Peyer's patch (tissue), 4 donors: ENCODE measurements around the gene ZDHHC19. TPM values are rescaled to one million over a fixed set of nuclear protein-coding genes. Genes with fewer than 3 reads are reported as not detected.
A peak's percentile ranks its signal among the peaks of the same experiment; 100 is the strongest.

Source experiments
- DNase-seq, 3 donors: peaks; one replicate each; pipeline ENCODE4 v3.0.0-alpha.2; 2017 to 2019
- H3K27ac ChIP-seq, 4 donors: fragments of 200-600 bp; sonication (generic); one replicate each; pipeline ENCODE4 v1.5.1; 2016 to 2019
- H3K27me3 ChIP-seq, 2 donors: fragments of 200-600 bp; sonication (generic); one replicate each; pipeline ENCODE4 v1.5.1; 2019
- H3K36me3 ChIP-seq, 3 donors: fragments of 200-600 bp; sonication (generic); one replicate each; pipeline ENCODE4 v1.5.1; 2016 to 2019
- H3K4me1 ChIP-seq, 4 donors: fragments of 200-600 bp; sonication (generic); one replicate each; pipeline ENCODE4 v1.5.1; 2016 to 2019
- H3K4me3 ChIP-seq, 4 donors: fragments of 200-600 bp; sonication (generic); 1 replicate in 3 of 4; 2 replicates in 1 of 4; pipeline ENCODE4 v1.5.1; 2016 to 2019; ENCODE audit warnings: mild to moderate bottlenecking in 1 of 4
- H3K9me3 ChIP-seq, 4 donors: fragments of 200-600 bp; sonication (generic); one replicate each; pipeline ENCODE4 v1.5.1; 2016 to 2019; ENCODE audit warnings: mild to moderate bottlenecking in 1 of 4
- POLR2A ChIP-seq, 2 donors: fragments of 450-650 bp; IDR thresholded peaks; one replicate each; pipeline ENCODE4 v1.5.1; 2017; ENCODE audit warnings: antibody characterized with exemption in 2 of 2, mild to moderate bottlenecking in 2 of 2, moderate library complexity in 2 of 2
- total RNA-seq, 4 donors: library from RNA; depleted of rRNA; stranded (reverse); fragments of >200 nt; gene quantifications; one replicate each; pipeline ENCODE4 v1.1.0, GENCODE V29; 2016
- TF ChIP-seq, protein P1 (sequence below), 6 experiments: fragments of 450-650 bp in 4 of 6; fragments of 200-600 bp in 2 of 6; sonication (generic) in 1 of 6; IDR thresholded peaks; one replicate each; pipeline ENCODE4 v1.5.1; 2017 to 2019; ENCODE audit warnings: antibody characterized with exemption in 6 of 6, mild to moderate bottlenecking in 3 of 6, moderate library complexity in 1 of 6

ZDHHC19 gene
- total RNA-seq, 4 donors from 2014 or later, result not detected

DNA sequence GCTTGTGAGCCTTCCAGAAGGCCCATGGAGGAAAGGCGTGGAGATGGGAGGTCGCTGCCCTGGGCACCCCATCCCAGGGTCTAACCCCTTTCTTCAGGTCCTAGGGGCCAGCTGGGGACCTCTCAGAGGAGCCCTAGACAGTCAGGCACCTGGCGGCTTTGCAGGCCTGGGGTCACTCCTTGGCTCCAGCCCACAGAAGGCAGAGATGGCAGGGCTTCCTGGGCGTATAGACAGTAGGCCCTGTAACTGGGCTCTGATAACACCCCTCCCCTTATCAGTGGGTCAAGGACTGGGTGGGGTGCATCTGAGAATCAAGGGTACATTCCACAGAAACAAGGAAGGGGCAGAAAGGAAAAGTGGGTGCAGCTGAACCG, 16.7 kb downstream of the ZDHHC19 start:
- H3K27ac ChIP-seq, result peak overlapping the region in 3 of 4 donors; percentile 78 to 91 (median 83)

DNA sequence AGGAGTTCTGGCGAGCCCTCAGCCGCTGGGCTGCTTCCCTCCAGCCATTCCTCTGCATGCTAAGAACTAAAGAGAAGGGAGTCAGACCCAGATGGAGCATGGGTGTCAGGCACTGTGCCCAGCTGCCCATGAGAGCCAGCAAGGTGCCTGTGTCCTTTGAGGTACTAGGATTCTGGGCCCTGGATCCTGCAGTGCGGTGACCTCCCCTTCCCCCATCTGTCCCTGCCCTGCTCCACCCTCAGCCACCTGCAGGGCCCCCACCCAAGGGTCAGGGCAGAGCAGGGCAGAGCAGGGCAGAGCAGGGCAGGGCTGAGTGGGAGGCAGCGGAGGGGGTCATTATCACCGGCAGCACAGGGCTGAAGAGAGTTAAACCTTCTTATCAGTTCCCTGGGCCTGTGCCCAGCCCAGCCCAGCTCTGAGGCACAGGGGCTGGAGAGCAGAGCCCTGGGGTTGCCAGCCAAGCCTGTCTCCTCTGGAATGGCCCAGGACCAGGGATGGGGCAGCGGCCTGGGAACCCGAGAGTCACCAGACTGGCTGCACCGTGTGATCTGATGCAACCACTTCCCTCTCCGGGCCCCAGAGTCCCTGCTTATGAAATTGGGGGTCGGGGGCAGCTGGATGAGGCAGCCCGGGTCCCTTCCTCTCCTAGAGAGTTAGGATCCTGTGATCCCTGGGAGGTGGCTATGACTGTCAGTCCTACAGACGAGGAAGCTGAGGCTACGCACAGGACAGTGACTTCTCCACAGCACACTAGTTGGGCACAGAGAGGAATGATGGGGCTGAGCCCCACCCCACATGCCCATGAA, 17.3 kb downstream of the ZDHHC19 start:
- peak in 2 of 3 donors; percentile 83 to 87 for DNase-seq
- peaks cover 15 to 46% (median 20%) of the 10 kb centered on the region in 4 donors for H3K4me1 ChIP-seq

More for the DNA sequence above, 16.7 kb downstream of the ZDHHC19 start:
- TF ChIP-seq, protein P1, sequence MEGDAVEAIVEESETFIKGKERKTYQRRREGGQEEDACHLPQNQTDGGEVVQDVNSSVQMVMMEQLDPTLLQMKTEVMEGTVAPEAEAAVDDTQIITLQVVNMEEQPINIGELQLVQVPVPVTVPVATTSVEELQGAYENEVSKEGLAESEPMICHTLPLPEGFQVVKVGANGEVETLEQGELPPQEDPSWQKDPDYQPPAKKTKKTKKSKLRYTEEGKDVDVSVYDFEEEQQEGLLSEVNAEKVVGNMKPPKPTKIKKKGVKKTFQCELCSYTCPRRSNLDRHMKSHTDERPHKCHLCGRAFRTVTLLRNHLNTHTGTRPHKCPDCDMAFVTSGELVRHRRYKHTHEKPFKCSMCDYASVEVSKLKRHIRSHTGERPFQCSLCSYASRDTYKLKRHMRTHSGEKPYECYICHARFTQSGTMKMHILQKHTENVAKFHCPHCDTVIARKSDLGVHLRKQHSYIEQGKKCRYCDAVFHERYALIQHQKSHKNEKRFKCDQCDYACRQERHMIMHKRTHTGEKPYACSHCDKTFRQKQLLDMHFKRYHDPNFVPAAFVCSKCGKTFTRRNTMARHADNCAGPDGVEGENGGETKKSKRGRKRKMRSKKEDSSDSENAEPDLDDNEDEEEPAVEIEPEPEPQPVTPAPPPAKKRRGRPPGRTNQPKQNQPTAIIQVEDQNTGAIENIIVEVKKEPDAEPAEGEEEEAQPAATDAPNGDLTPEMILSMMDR (IDR thresholded peaks at IDR 0.05), result no peak
- no peak for TF ChIP-seq POLR2A (IDR thresholded peaks at IDR 0.05)
- Histone ChIP-seq H3K27me3 (no peaks in the 10 kb centered on the region), H3K36me3 (no peaks in the 10 kb centered on the region), H3K4me3 (no peak overlapping the region), H3K4me1 (peaks cover 15 to 46% (median 20%) of the 10 kb centered on the region in 4 donors), H3K9me3 (no peaks in the 10 kb centered on the region)
- DNase-seq, result no peak

DNA sequence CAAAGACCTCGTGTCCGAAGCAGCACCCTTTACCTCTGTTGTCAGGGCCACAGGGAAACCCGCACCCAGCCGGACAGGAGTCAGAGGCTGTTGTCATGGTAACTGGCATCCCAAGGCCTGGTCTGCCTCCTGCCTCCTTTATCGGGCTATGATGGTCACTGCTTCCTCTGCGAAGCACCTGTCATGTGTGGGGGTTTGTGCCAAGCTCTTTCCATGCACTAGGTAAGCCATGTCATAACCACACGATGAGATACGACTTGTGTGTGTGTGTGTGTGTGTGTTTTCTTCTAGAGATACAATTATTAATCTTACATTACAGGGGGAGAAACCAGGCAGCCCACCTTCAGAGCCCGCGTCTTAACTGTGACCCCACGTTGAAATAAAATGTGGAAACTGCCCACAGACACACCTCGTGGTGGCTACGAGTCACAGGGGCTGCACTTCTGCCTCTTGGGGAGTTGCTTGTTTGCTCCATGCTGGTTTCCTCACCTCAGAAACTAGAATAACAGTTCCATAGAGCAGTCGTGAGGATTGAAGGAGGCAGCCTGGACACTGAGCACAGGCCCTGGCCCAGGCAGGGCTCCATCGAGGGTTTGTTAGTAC, 18.0 kb downstream of the ZDHHC19 start:
- TF ChIP-seq POLR2A (IDR thresholded peaks at IDR 0.05), result no peak
- TF ChIP-seq, protein P1 (IDR thresholded peaks at IDR 0.05), result no peak
- Histone ChIP-seq H3K27ac (peak overlapping the region; percentile 76 to 91 (median 80)), H3K36me3 (no peaks in the 10 kb centered on the region), H3K27me3 (no peaks in the 10 kb centered on the region), H3K4me1 (peaks cover 15 to 46% (median 20%) of the 10 kb centered on the region in 4 donors), H3K9me3 (no peaks in the 10 kb centered on the region), H3K4me3 (no peak overlapping the region)
- no peak for DNase-seq

More for the DNA sequence above, 17.3 kb downstream of the ZDHHC19 start:
- no peaks in the 10 kb centered on the region for H3K9me3 ChIP-seq
- no peaks in the 10 kb centered on the region for H3K36me3 ChIP-seq
- peak overlapping the region; percentile 55 to 91 (median 80) for H3K27ac ChIP-seq
- H3K27me3 ChIP-seq, result no peaks in the 10 kb centered on the region
- H3K4me3 ChIP-seq, result no peak overlapping the region
- TF ChIP-seq, protein P1 (IDR thresholded peaks at IDR 0.05), result peak in 3 of 6 experiments; percentile 41 to 43 (median 43)
- TF ChIP-seq POLR2A (IDR thresholded peaks at IDR 0.05), result peak in 1 of 2 donors; percentile 46

DNA sequence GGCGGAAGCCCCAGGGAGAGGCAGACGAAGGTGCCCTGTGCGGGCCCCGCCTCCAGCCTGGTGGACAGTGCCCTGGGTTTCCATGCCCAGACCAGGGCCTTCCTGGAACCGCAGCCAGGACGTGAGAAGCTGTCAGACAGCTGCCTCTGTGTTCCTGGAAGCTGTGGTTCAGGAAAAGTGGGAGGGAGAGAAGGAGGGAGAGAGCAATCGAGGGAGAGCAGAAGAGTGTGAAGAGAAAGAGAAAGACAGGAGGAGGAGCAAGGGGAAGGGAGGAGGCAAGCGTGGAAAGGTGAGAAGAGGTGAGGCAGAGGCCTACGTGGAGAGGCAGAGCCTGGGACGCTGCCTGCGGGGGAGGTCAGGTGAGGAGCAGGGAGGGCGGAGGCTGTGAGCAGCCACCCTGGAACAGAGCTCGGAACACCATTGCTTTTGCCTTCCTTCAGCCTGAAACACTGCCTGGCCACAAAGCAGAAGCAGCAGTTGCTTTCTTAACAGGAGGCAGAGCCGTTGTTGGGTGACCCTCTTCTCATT, 18.6 kb downstream of the ZDHHC19 start:
- H3K36me3 ChIP-seq, result no peaks in the 10 kb centered on the region
- peaks cover 15 to 46% (median 20%) of the 10 kb centered on the region in 4 donors for H3K4me1 ChIP-seq
- no peaks in the 10 kb centered on the region for H3K27me3 ChIP-seq
- no peaks in the 10 kb centered on the region for H3K9me3 ChIP-seq
- TF ChIP-seq, protein P1 (IDR thresholded peaks at IDR 0.05), result no peak
- no peak for TF ChIP-seq POLR2A (IDR thresholded peaks at IDR 0.05)
- H3K27ac ChIP-seq, result peak overlapping the region; percentile 76 to 91 (median 80)
- DNase-seq, result peak in 2 of 3 donors; percentile 68 to 69
- no peak overlapping the region for H3K4me3 ChIP-seq

DNA sequence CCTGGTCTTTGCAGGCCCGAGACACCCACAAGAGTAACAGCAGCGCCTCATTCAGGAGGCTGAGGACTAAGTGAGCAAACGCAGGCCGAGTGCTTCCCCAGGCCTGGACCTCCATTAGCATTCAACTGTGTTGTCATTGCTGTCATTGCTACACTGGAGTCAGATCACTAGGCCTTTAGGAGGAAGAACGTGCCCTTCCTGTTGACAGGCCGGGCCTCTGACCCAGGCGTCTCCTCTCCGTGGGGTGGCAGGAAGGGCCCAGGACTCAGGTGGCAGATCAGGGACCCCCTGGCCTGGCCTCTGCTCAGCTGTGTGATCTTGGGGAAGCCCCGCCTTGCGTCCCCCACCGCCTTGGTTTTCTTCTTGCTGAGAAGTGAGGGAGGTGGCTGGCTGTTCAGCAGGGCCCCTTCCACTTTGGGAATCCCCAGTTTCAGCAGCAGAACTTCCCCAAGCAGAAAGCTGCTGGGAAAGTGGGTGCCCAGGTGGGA, 19.1 kb downstream of the ZDHHC19 start:
- DNase-seq, result peak in 2 of 3 donors; percentile 65 to 77
- Histone ChIP-seq H3K36me3 (no peaks in the 10 kb centered on the region), H3K27me3 (no peaks in the 10 kb centered on the region), H3K27ac (peak overlapping the region; percentile 76 to 91 (median 80)), H3K4me3 (no peak overlapping the region), H3K9me3 (no peaks in the 10 kb centered on the region), H3K4me1 (peaks cover 15 to 48% (median 21%) of the 10 kb centered on the region in 4 donors)
- TF ChIP-seq, protein P1 (IDR thresholded peaks at IDR 0.05), result no peak
- TF ChIP-seq POLR2A (IDR thresholded peaks at IDR 0.05), result no peak
